ENCODE results near the gene NANOS3.

- TF ChIP-seq CTCF (IDR thresholded peaks at IDR 0.05) (no peak), EP300 (IDR thresholded peaks at IDR 0.05; ENCODE audit: low read depth) (no peak), POLR2AphosphoS5 (IDR thresholded peaks at IDR 0.05) (no peak), POLR2A (IDR thresholded peaks at IDR 0.05) (no peak)
Measured at GRCh38 chr19:13860679-13861391, 16.1 kb upstream of the NANOS3 start.

Measured in transverse colon (tissue), 4 donors.